Measurements from ENCODE around the gene PSTPIP2. TPM values are rescaled to one million over a fixed set of nuclear protein-coding genes. Genes with fewer than 3 reads are reported as not detected.
"Not testable (repeated sequence)": the region's sequence is repeated elsewhere in the genome, so short reads cannot be mapped to it uniquely, and the experiment has no call there.

The PSTPIP2 gene
- total RNA-seq, 3 donors from 2014 or later (not counting 1 experiment from before 2014, with no cell fraction given): 34.7 to 55.0 (median 46.9) TPM

- Mint-ChIP-seq H3K27ac (peak within 1 kb of the TSS; percentile 93 to 97), H3K4me1 (peaks cover 46% of the 10 kb centered on the region in 2 donors), H3K36me3 (peaks cover under 1% of the 10 kb centered on the region), H3K4me3 (peak within 1 kb of the TSS; percentile 99), H3K9me3 (no peaks in the 10 kb centered on the region), H3K27me3 (ENCODE audit: low read depth in 2 of 2) (no peaks in the 10 kb centered on the region)
- H3K36me3 ChIP-seq (ENCODE audit: control insufficient read depth, insufficient read depth, low read length): no peaks in the 10 kb centered on the region
- H3K4me3 ChIP-seq (ENCODE audit: low read length): peak within 1 kb of the TSS; percentile 79
- no peaks in the 10 kb centered on the region for H3K9me3 ChIP-seq (ENCODE audit: control insufficient read depth, insufficient read depth, low read length)
- peaks cover 16% of the 10 kb centered on the region for H3K4me1 ChIP-seq (ENCODE audit: control insufficient read depth, insufficient read depth, low read length)
- no peaks in the 10 kb centered on the region for H3K27me3 ChIP-seq (ENCODE audit: control insufficient read depth, insufficient read depth, low read length)
- peak within 1 kb of the TSS; percentile 72 for H3K27ac ChIP-seq (ENCODE audit: low read length)
- intact Hi-C loops (cut with micrococcal nuclease): loop anchor here (1.0 to 5.0 kb wide), 3 partner anchors 29 to 280 kb away; no protein-coding TSS in a partner anchor
- TF ChIP-seq CTCF (IDR thresholded peaks at IDR 0.05): no peak
- peak; percentile 82 to 95 (median 84) for ATAC-seq
- peak; percentile 89 to 94 for DNase-seq
- under 1% methylated on average over 50 of the region's 50 CpGs for WGBS (ENCODE audit: insufficient coverage)
Observed at GRCh38 chr18:45967007-45967706, 104.9 kb downstream of the PSTPIP2 start, which contains the start of gene EPG5. TSS of gene EPG5 (minus strand) at chr18:45967329. CDS start at chr18:45967239, 90 bp downstream.

GRCh38 chr18:45964913-45965312 lies 107.1 kb downstream of the PSTPIP2 start:
- not testable (repeated sequence) for H3K27me3 ChIP-seq (ENCODE audit: control insufficient read depth, insufficient read depth, low read length); ATAC-seq; H3K9me3 Mint-ChIP-seq; H3K36me3 ChIP-seq (ENCODE audit: control insufficient read depth, insufficient read depth, low read length); H3K4me3 ChIP-seq (ENCODE audit: low read length); H3K36me3 Mint-ChIP-seq; H3K27me3 Mint-ChIP-seq (ENCODE audit: low read depth in 2 of 2); H3K27ac ChIP-seq (ENCODE audit: low read length); DNase-seq; H3K9me3 ChIP-seq (ENCODE audit: control insufficient read depth, insufficient read depth, low read length)
- Mint-ChIP-seq H3K27ac (peak overlapping the region; percentile 56 to 97), H3K4me3 (peak overlapping the region; percentile 63), H3K4me1 (peaks cover 65 to 66% of the 10 kb centered on the region in 2 donors)
- WGBS (ENCODE audit: insufficient coverage): 90% methylated on average over 4 of the region's 5 CpGs
- H3K4me1 ChIP-seq (ENCODE audit: control insufficient read depth, insufficient read depth, low read length): peaks cover 19% of the 10 kb centered on the region
- intact Hi-C loops (cut with micrococcal nuclease): loop anchor here (5.0 kb wide), 2 partner anchors 43 to 278 kb away; no protein-coding TSS in a partner anchor

GRCh38 chr18:45962866-45963265 lies 109.2 kb downstream of the PSTPIP2 start:
- intact Hi-C loops (cut with micrococcal nuclease): loop anchor here (1.0 to 2.0 kb wide), 2 partner anchors 25 to 110 kb away; partner anchors contain the start of gene PSTPIP2
- peaks cover 73 to 75% of the 10 kb centered on the region in 2 donors for H3K4me1 Mint-ChIP-seq

More at GRCh38 chr18:45962866-45963265, 109.2 kb downstream of the PSTPIP2 start:
- H3K9me3 ChIP-seq (ENCODE audit: control insufficient read depth, insufficient read depth, low read length): no peaks in the 10 kb centered on the region
- no peak overlapping the region for H3K4me3 ChIP-seq (ENCODE audit: low read length)
- H3K9me3 Mint-ChIP-seq: no peaks in the 10 kb centered on the region
- ATAC-seq: peak; percentile 40 to 45 (median 43)
- peak in 1 of 2 donors; percentile 26 for DNase-seq
- no peaks in the 10 kb centered on the region for H3K27me3 Mint-ChIP-seq (ENCODE audit: low read depth in 2 of 2)
- peak overlapping the region; percentile 86 for H3K27ac ChIP-seq (ENCODE audit: low read length)
- 55% methylated on average over 5 of the region's 5 CpGs for WGBS (ENCODE audit: insufficient coverage)
- H3K36me3 ChIP-seq (ENCODE audit: control insufficient read depth, insufficient read depth, low read length): no peaks in the 10 kb centered on the region
- peaks cover 6% of the 10 kb centered on the region for H3K36me3 Mint-ChIP-seq
- no peaks in the 10 kb centered on the region for H3K27me3 ChIP-seq (ENCODE audit: control insufficient read depth, insufficient read depth, low read length)
- no peak for TF ChIP-seq CTCF (IDR thresholded peaks at IDR 0.05)
- peaks cover 19% of the 10 kb centered on the region for H3K4me1 ChIP-seq (ENCODE audit: control insufficient read depth, insufficient read depth, low read length)
- peak overlapping the region; percentile 81 for H3K4me3 Mint-ChIP-seq
- H3K27ac Mint-ChIP-seq: peak overlapping the region; percentile 91 to 97

Measured in natural killer cell (primary cell).